ENCODE measurements around the gene SLC66A1.

SLC66A1 gene

GRCh38 chr1:19377812-19378718, 65.9 kb downstream of the SLC66A1 start:
- DNase-seq (ENCODE audit: low read depth in 2 of 2) = no peak
